Measurements from ENCODE around the gene IQSEC1.

IQSEC1 gene

DNA sequence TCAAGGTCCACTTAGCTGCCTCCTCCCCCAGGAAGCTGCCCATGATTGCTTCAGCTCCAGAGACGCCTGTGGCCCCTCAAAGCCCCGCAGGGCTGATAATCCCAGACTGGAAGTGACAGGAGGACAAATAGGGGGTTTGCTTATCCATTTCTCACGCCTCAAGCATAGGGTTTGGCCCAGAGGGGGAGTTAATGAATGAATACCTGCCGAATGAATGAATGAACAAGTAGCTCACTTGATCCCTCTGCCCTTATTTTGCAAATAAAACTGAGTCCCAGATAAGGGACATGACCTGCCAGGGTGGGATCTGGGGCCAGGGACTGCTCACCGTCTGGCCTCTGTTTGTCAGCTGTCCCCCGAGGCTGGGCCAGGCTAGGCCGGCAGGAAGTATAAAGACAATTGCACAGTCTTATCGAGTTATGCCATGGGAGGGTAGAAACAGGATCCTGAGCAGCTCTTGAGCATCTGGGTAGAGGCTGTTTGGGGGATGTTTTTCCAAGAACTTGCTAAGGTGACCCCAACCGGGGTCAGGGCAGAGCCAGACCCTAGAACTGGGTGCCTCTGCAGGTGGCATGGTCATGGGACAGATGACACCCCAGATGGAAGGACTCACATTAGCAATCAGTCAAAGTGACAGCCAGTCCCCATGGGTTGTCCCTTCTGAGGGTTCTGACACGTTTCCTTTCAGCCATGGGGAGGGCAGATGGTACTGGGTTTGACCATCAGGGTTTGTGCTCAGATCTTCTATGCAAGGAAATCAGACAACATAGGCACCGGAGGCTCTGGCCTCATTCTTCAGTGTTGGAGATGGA is 45.0 kb downstream of the IQSEC1 start:
- DNase-seq (ENCODE audit: low read depth in 2 of 2), result no peak

GRCh38 chr3:13027154-13027553 is 46.1 kb downstream of the IQSEC1 start:
- no peak for DNase-seq (ENCODE audit: low read depth in 2 of 2)

DNA sequence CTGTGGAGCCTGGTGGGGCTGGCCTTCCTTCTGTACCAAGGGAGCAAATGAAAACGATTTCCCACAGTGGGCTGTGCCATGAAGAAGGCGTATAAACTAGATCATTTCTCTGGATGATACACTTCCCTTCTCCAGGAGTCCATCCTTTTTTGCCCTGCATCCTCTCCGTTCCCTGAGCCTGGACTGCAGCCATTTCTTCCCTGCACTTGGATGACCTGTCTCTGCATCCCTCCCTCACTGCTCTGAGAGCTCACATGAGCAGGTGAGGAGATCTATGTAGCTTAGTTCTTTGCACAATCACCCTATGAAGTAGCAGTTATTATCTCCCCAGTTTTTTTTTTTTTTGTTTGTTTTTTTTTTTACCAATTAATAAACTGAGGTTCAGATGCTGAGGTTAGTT is 46.7 kb downstream of the IQSEC1 start:
- DNase-seq (ENCODE audit: low read depth in 2 of 2), result no peak

DNA sequence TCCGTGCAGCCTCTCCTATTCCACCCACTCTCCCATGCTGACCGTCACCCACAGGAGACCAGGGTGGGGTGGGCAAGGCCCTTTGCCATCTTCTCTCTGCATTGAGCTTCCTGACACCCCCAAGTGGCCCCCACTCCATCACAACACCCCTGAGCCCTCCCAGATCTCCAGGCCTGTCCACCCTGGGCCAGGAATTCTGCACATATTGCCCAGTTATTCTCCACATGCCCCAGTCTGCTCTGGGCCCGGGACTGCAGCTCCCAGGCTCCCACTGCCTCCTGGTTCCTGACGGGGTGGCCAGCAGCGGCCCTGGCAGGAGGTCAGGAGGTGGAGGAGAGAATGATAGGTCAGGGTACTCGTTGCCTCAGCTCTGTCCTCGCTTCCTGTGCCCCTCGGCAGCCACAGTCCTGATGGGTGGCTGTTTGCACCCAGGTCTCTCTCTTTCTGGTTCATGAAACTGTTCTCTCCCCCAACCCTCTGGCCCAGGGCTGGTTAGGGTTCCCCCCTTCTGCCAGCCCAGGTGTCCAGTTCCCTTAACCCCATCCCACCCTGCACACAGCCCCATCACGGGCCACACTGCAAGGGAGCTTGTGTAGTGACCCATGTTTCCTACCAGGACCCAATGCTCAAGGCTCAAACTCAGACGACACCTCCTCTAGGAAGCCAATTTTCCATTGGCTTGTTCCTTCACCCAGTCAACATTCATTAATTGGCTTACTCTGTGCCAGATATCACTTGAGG is 47.3 kb downstream of the IQSEC1 start:
- no peak for DNase-seq (ENCODE audit: low read depth in 2 of 2)

DNA sequence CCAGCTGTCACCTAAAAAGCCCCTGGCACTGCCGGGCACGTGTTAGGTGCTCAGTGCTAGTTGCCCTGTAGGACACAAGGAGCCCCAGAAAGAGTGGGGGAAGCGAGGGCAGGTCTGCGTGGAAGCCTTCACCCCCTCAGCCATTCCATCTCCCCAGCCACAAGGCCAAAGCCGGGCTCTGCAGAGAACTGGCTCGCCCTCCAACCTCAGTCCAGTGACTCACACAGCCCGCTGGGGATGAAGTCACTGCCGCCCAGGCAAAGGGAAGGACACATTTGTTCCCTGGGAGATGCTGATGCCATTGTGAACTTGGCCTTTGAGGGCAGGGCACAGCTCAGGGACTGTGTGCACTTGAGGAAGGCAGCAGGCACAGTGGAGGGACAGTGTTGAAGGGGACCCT is 48.1 kb downstream of the IQSEC1 start:
- DNase-seq (ENCODE audit: low read depth in 2 of 2), result no peak

DNA sequence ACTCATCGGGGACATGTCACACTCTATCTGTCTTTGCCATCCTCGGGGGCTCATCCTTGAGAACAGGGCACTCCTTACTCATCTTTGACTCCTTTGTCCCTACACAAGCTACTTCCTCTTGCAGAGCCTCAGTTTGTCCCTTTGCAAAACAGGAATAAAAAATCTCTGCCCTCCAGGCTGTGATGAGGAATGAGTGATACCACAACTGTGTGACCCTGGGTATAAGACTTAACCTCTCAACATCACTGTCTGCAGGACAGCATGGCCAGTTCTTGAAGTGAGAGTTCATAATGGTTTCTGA is 48.5 kb downstream of the IQSEC1 start:
- DNase-seq (ENCODE audit: low read depth in 2 of 2), result no peak

DNA sequence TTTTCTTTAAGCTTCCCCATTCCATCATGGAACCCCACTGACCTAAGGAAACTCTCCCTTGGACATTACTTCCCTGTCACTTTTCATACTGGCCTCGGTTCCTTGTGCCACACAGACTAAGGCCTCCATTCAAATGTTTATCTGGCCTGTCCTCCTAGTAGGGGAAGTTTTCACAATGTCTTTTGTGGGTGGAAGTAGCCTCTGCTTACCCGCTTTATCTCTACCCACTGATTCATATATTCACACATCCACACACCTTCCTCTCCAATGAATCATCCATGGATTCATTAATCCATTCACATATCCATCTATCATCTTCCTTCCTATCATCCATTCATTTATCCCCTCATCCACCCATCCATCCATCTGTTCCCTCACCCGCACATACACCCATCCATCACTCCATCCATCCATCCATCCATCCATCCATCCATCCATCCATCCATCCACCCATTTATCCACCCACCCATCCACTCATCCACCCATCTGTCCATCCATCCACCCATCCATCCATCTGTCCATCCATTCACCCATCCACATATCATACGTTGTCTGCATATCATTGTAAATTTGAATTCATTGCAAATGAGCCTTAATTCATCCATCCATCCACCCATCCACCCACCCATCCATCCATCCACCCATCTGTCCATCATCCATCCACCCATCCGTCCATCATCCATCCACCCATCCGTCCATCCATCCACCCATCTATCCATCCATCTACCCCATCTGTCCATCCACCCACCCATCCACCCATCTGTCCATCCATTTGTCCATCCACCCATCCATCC is 49.1 kb downstream of the IQSEC1 start:
- DNase-seq (ENCODE audit: low read depth in 2 of 2), result no peak

- no peak for DNase-seq (ENCODE audit: low read depth in 2 of 2)
These were observed 49.8 kb downstream of the IQSEC1 start for GRCh38 chr3:13023235-13023970.

- DNase-seq (ENCODE audit: low read depth in 2 of 2), result no peak
These were observed 50.6 kb downstream of the IQSEC1 start for GRCh38 chr3:13022348-13023234.

GRCh38 chr3:13021141-13022114 is 51.8 kb downstream of the IQSEC1 start:
- no peak for DNase-seq (ENCODE audit: low read depth in 2 of 2)

GRCh38 chr3:13020159-13020750 is 53.0 kb downstream of the IQSEC1 start:
- no peak for DNase-seq (ENCODE audit: low read depth in 2 of 2)

DNA sequence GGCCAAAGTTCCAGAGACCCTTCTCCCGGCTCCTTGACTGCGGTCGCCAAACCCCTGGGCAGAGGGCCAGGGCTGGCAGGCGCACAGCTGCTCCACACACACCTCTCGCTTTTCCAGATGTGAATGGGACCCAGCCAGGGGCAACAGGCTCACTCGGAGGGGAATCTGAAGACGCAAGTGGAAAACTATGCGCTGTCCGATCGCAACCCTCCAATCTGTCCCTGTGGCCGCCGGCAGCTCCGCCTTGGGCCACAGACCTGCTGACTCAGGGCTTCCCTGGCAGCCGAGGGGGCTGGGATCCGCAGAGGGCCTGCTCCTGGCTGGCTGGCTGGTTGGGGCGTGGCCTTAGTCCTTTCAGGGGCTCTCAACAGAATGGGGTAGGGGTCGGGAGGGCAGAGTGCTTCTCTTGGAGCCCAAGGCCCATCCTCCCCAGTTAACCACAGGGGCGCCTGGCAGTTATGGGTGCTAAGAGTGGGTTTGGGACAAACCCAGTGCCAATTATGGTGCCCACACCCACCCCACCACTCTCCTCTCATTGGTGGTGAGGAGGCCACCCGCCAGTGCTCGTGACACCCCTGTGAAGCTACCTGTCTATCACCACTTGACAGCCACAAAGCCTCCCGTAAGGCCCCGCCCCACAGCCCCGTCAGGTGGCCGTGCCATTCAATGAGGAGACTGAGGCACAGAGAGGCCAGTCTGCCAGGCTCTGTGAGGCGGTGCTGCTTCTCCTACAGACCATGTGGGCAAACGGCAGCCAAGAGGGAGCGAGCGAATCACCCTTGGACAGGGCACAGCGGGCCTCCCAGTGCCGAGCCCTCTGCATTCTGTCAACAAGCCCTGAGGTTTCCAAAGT is 53.8 kb downstream of the IQSEC1 start:
- no peak for DNase-seq (ENCODE audit: low read depth in 2 of 2)

DNA sequence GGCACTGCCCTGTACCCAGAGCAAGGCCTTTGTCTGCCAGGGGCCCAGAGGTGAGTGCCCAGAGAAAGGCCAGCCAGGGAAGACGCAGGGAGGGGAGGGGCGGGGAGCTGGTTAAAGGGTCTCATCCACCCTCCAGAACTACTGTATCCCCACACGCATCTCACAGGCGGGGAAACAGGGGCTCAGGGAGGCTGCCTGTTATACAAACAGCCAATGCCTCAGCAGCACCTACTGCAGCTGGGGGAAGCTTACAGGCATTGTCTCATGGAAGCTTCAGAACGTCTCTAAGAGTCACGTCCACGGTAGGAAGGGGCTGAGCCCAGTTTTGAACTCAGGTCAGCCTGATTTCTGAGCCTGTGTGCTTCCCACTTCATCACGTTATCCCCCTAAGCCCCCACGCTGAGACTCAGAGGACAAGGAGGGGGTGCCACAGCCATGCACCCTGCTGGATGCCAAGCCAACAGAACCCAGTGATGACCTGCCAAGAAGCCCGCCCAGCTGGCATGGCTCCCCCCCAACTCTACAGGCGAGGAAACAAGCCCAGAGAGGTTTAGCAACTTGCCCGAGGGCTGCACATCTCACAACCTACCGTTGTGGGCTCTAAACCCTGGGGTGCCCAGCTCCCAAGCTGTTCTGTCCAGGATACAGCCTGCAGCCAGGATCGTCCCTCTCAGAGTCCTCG is 54.5 kb downstream of the IQSEC1 start:
- DNase-seq (ENCODE audit: low read depth in 2 of 2), result no peak

GRCh38 chr3:13018043-13018451 is 55.2 kb downstream of the IQSEC1 start:
- no peak for DNase-seq (ENCODE audit: low read depth in 2 of 2)

DNA sequence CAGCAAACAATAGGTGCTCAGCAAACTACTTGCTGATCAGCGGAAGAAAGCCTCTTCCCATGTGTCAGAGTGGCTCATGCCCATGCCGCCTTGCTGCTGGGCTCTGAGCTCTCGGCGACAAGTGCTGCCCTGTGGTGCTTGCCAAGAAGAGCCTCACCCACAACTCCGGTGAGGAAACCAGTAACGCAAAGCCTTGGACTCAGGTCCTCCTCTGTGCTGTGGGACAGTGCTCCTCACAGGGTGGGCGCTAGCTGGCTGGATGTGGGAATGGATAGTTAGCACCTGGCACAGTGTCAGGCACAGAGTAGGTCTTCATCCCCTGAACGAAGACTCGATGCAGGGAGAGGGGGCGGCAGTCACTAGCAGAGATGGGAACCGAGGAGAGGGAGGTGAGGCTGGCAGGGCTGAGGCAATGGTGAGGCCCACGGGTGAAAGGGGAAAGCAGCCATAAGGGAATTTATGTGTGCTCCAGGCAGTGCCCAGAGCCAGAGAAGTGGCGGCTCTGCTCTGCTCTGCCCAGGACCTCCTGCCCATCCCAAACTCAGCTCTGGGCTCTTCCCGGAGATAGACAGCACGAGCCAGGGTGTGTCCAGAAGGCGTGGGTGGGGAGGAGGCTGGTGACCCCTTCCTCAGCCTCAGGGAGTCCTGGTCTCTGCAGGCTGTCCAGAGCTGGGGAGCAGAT is 55.7 kb downstream of the IQSEC1 start:
- DNase-seq (ENCODE audit: low read depth in 2 of 2), result no peak

GRCh38 chr3:13016721-13017255 is 56.4 kb downstream of the IQSEC1 start:
- DNase-seq (ENCODE audit: low read depth in 2 of 2), result no peak

Data from stimulated activated CD4-positive, alpha-beta T cell treated with anti-CD3 and anti-CD28 coated beads, Interleukin-1b, Interleukin-23, amount 100 ng/mL, for 1 hour (primary cell).